ENCODE measurements around the gene ZNF665. TPM values are rescaled to one million over a fixed set of nuclear protein-coding genes. Genes with fewer than 3 reads are reported as not detected.

ZNF665 gene
- total and polyA plus RNA-seq, 2 donors (not counting 3 experiments of a cell fraction or from before 2014, with no cell fraction given), result 1.3 to 2.1 TPM

- Histone ChIP-seq H3K27me3 (ENCODE audit: control insufficient read depth in 2 of 2, insufficient read depth in 2 of 2, low read length in 2 of 2) (no peaks in the 10 kb centered on the region), H3K9me1 (replicated peaks; ENCODE audit: control insufficient read depth, extremely low read depth, insufficient read depth, low read length) (no peaks in the 10 kb centered on the region), H4K20me1 (replicated peaks; ENCODE audit: control insufficient read depth, extremely low read depth, insufficient read depth, low read length) (no peaks in the 10 kb centered on the region), H3K9me3 (replicated peaks; ENCODE audit: control insufficient read depth, insufficient read depth, low read length) (peaks cover 17% of the 10 kb centered on the region), H2AFZ (ENCODE audit: low read depth, low read length) (no peak overlapping the region), H3K79me2 (ENCODE audit: control insufficient read depth, insufficient read depth, low read length) (no peaks in the 10 kb centered on the region), H3K4me2 (ENCODE audit: insufficient read depth, low read length) (no peak overlapping the region), H3K27ac (ENCODE audit: insufficient read depth, low read depth, low read length) (no peak overlapping the region), H3K9ac (replicated peaks; ENCODE audit: extremely low read depth, insufficient read depth, low read length) (no peak overlapping the region), H3K36me3 (ENCODE audit: control insufficient read depth in 2 of 2, extremely low read depth in 1 of 2, insufficient read depth in 2 of 2, low read length in 2 of 2) (no peaks in the 10 kb centered on the region), H3K4me3 (replicated peaks in 1 of 3; ENCODE audit: insufficient read depth in 1 of 3, low read depth in 1 of 3, low read length in 3 of 3) (no peak overlapping the region), H3K4me1 (ENCODE audit: control insufficient read depth, extremely low read depth, insufficient read depth, low read length) (no peaks in the 10 kb centered on the region)
- FAIRE-seq, result no peak
- CTCF ChIA-PET, result no interaction called here
- intact Hi-C loops (cut with micrococcal nuclease) (no loop called here), dilution Hi-C loops (cut with MboI; ENCODE audit: extremely low pct_ligation_motif_present, low sequenced_read_pairs) (no loop called here)
- DNase-seq (ENCODE audit: low read depth, low spot score), result no peak
- TF ChIP-seq MYC (IDR thresholded peaks at IDR 0.05; ENCODE audit: low read depth, low read length), result no peak
- TF ChIP-seq FOS (IDR thresholded peaks at IDR 0.05; ENCODE audit: borderline replicate concordance, insufficient read depth, low read length), result no peak
- TF ChIP-seq POLR2AphosphoS5 (IDR thresholded peaks at IDR 0.05; ENCODE audit: insufficient read depth, low read depth, low read length), result no peak
- TF ChIP-seq EZH2 (IDR thresholded peaks at IDR 0.05; ENCODE audit: borderline replicate concordance, low read depth, low read length, severe bottlenecking), result no peak
- no peak for TF ChIP-seq JUN (IDR thresholded peaks at IDR 0.05; ENCODE audit: borderline replicate concordance, insufficient read depth, insufficient read length, low read depth)
- POLR2A ChIA-PET, result no interaction called here
- BruUV-seq (replicated peaks), result no TSS peak
Observed at GRCh38 chr19:53165691-53166091, 27.5 kb downstream of the ZNF665 start.

GRCh38 chr19:53161123-53161522, 32.0 kb downstream of the ZNF665 start:
- ChIA-PET CTCF (no interaction called here), POLR2A (no interaction called here)
- Histone ChIP-seq H3K27ac (ENCODE audit: insufficient read depth, low read depth, low read length) (no peak overlapping the region), H3K4me1 (ENCODE audit: control insufficient read depth, extremely low read depth, insufficient read depth, low read length) (peaks cover 8% of the 10 kb centered on the region), H3K27me3 (ENCODE audit: control insufficient read depth in 2 of 2, insufficient read depth in 2 of 2, low read length in 2 of 2) (no peaks in the 10 kb centered on the region), H3K36me3 (ENCODE audit: control insufficient read depth in 2 of 2, extremely low read depth in 1 of 2, insufficient read depth in 2 of 2, low read length in 2 of 2) (no peaks in the 10 kb centered on the region), H3K9me3 (replicated peaks; ENCODE audit: control insufficient read depth, insufficient read depth, low read length) (peaks cover 17% of the 10 kb centered on the region), H3K9ac (replicated peaks; ENCODE audit: extremely low read depth, insufficient read depth, low read length) (no peak overlapping the region), H3K4me2 (ENCODE audit: insufficient read depth, low read length) (no peak overlapping the region), H2AFZ (ENCODE audit: low read depth, low read length) (no peak overlapping the region), H3K4me3 (replicated peaks in 1 of 3; ENCODE audit: insufficient read depth in 1 of 3, low read depth in 1 of 3, low read length in 3 of 3) (no peak overlapping the region), H3K79me2 (ENCODE audit: control insufficient read depth, insufficient read depth, low read length) (no peaks in the 10 kb centered on the region), H4K20me1 (replicated peaks; ENCODE audit: control insufficient read depth, extremely low read depth, insufficient read depth, low read length) (no peaks in the 10 kb centered on the region), H3K9me1 (replicated peaks; ENCODE audit: control insufficient read depth, extremely low read depth, insufficient read depth, low read length) (no peaks in the 10 kb centered on the region)
- DNase-seq (ENCODE audit: low read depth, low spot score), result no peak
- TF ChIP-seq FOS (IDR thresholded peaks at IDR 0.05; ENCODE audit: borderline replicate concordance, insufficient read depth, low read length) (no peak), CTCF (IDR thresholded peaks at IDR 0.05; ENCODE audit: extremely low read depth in 1 of 2, insufficient read depth in 1 of 2, low read depth in 1 of 2, low read length in 2 of 2) (no peak), MYC (IDR thresholded peaks at IDR 0.05; ENCODE audit: low read depth, low read length) (no peak), POLR2A (IDR thresholded peaks at IDR 0.05; ENCODE audit: low read depth, low read length) (no peak), EZH2 (IDR thresholded peaks at IDR 0.05; ENCODE audit: borderline replicate concordance, low read depth, low read length, severe bottlenecking) (no peak), JUN (IDR thresholded peaks at IDR 0.05; ENCODE audit: borderline replicate concordance, insufficient read depth, insufficient read length, low read depth) (no peak), MAX (IDR thresholded peaks at IDR 0.05; ENCODE audit: insufficient read depth, insufficient read length) (no peak), POLR2AphosphoS5 (IDR thresholded peaks at IDR 0.05; ENCODE audit: insufficient read depth, low read depth, low read length) (no peak), GATA2 (IDR thresholded peaks at IDR 0.05; ENCODE audit: insufficient read depth, insufficient read length, low read depth, low read length) (no peak)
- FAIRE-seq, result no peak
- dilution Hi-C loops (cut with MboI; ENCODE audit: extremely low pct_ligation_motif_present, low sequenced_read_pairs) (no loop called here), intact Hi-C loops (cut with micrococcal nuclease) (no loop called here)
- BruUV-seq (replicated peaks), result no TSS peak

Measured in endothelial cell of umbilical vein (primary cell).